H9 (cell line): ENCODE data around the gene ROBO4. TPM values are rescaled to one million over a fixed set of nuclear protein-coding genes. Genes with fewer than 3 reads are reported as not detected.

Experiments
- DNase-seq: peaks from one replicate; pipeline ENCODE4 v3.0.0-alpha.2; 2017
- H2AFZ ChIP-seq: one replicate; pipeline ENCODE4 v1.6.1; 2013; ENCODE audit warnings: mild to moderate bottlenecking, low read length, control low read depth, moderate library complexity
- H2AK5ac ChIP-seq: 2 replicates; pipeline ENCODE4 v1.6.1; 2013; ENCODE audit warnings: low read length, control low read depth, mixed read lengths; ENCODE audit not compliant: insufficient read length
- H2BK120ac ChIP-seq: one replicate; pipeline ENCODE4 v1.6.1; 2013; ENCODE audit warnings: low read depth, mild to moderate bottlenecking, low read length, control low read depth, inconsistent platforms; ENCODE audit not compliant: poor library complexity, severe bottlenecking
- H2BK12ac ChIP-seq: 2 replicates; pipeline ENCODE4 v1.6.1; 2013; ENCODE audit warnings: low read length, control low read depth, mixed read lengths, low read depth; ENCODE audit not compliant: insufficient read length
- H2BK15ac ChIP-seq: 2 replicates; pipeline ENCODE4 v1.6.1; 2013; ENCODE audit warnings: low read depth, low read length, control low read depth
- H2BK20ac ChIP-seq: one replicate; pipeline ENCODE4 v1.6.1; 2013; ENCODE audit warnings: low read depth, mild to moderate bottlenecking, low read length, control low read depth, inconsistent platforms; ENCODE audit not compliant: poor library complexity, severe bottlenecking
- H2BK5ac ChIP-seq: 2 replicates; pipeline ENCODE4 v1.6.1; 2013; ENCODE audit warnings: low read length, control low read depth, mixed read lengths; ENCODE audit not compliant: insufficient read length
- H3K14ac ChIP-seq: 2 replicates; pipeline ENCODE4 v1.6.1; 2013; ENCODE audit warnings: low read length, control low read depth; ENCODE audit not compliant: insufficient read depth
- H3K18ac ChIP-seq: 2 replicates; pipeline ENCODE4 v1.6.1; 2013; ENCODE audit warnings: low read depth, mild to moderate bottlenecking, mixed read lengths, low read length, control low read depth; ENCODE audit not compliant: insufficient read length
- H3K23ac ChIP-seq: 2 replicates; pipeline ENCODE4 v1.6.1; 2013; ENCODE audit warnings: low read length, control low read depth, mixed read lengths, low read depth; ENCODE audit not compliant: insufficient read length
- H3K23me2 ChIP-seq: 2 replicates; pipeline ENCODE4 v1.6.1; 2013; ENCODE audit warnings: low read depth, mild to moderate bottlenecking, mixed read lengths, low read length, control low read depth; ENCODE audit not compliant: insufficient read length, poor library complexity, severe bottlenecking
- H3K27ac ChIP-seq: 2 replicates; pipeline ENCODE4 v1.5.1; 2013; ENCODE audit warnings: low read length, control low read depth, mixed read lengths, low read depth; ENCODE audit not compliant: insufficient read length
- H3K27me3 ChIP-seq: 2 replicates; pipeline ENCODE4 v1.6.1; 2013; ENCODE audit warnings: low read length, control low read depth, inconsistent platforms; ENCODE audit not compliant: insufficient read depth
- H3K4ac ChIP-seq: 2 replicates; pipeline ENCODE4 v1.6.1; 2013; ENCODE audit warnings: low read depth, mild to moderate bottlenecking, control low read depth, inconsistent platforms, low read length, moderate library complexity
- H3K4me1 ChIP-seq: 2 replicates; pipeline ENCODE4 v1.6.1; 2013; ENCODE audit warnings: low read length, control low read depth, inconsistent platforms; ENCODE audit not compliant: insufficient read depth
- H3K4me2 ChIP-seq: 2 replicates; pipeline ENCODE4 v1.6.1; 2013; ENCODE audit warnings: low read length, control low read depth, mixed read lengths; ENCODE audit not compliant: insufficient read length, insufficient read depth
- H3K56ac ChIP-seq: 2 replicates; pipeline ENCODE4 v1.6.1; 2013; ENCODE audit warnings: low read depth, mild to moderate bottlenecking, mixed read lengths, low read length, control low read depth; ENCODE audit not compliant: insufficient read length
- H3K79me1 ChIP-seq: 2 replicates; pipeline ENCODE4 v1.6.1; 2013; ENCODE audit warnings: low read depth, mild to moderate bottlenecking, moderate library complexity, low read length, control low read depth, inconsistent platforms; ENCODE audit not compliant: insufficient read depth, poor library complexity, severe bottlenecking
- H3K79me2 ChIP-seq: 2 replicates; pipeline ENCODE4 v1.6.1; 2013; ENCODE audit warnings: low read length, control low read depth, inconsistent platforms; ENCODE audit not compliant: insufficient read depth
- H3K9ac ChIP-seq: 2 replicates; pipeline ENCODE4 v1.6.1; 2013; ENCODE audit warnings: low read length, control low read depth, mixed read lengths; ENCODE audit not compliant: insufficient read length; ENCODE audit errors: extremely low read depth
- H3K9me3 ChIP-seq: one replicate; pipeline ENCODE4 v1.6.1; 2013; ENCODE audit warnings: low read depth, low read length, inconsistent platforms; ENCODE audit not compliant: control insufficient read depth
- H3T11ph ChIP-seq: one replicate; pipeline ENCODE4 v1.6.1; 2013; ENCODE audit warnings: mild to moderate bottlenecking, low read length, control low read depth, inconsistent platforms
- H4K20me1 ChIP-seq: one replicate; pipeline ENCODE4 v1.6.1; 2013; ENCODE audit not compliant: control insufficient read depth, insufficient read length, insufficient read depth
- H4K5ac ChIP-seq: 2 replicates; pipeline ENCODE4 v1.6.1; 2013; ENCODE audit warnings: low read depth, mild to moderate bottlenecking, mixed read lengths, low read length, control low read depth; ENCODE audit not compliant: insufficient read length
- H4K8ac ChIP-seq: replicated peaks from 2 replicates; pipeline ENCODE4 v1.6.1; 2013; ENCODE audit warnings: low read length, control low read depth, mixed read lengths, low read depth; ENCODE audit not compliant: insufficient read length
- H4K91ac ChIP-seq: 2 replicates; pipeline ENCODE4 v1.6.1; 2013; ENCODE audit warnings: low read depth, mild to moderate bottlenecking, moderate library complexity, mixed read lengths, low read length, control low read depth; ENCODE audit not compliant: insufficient read length
- H3K27ac Mint-ChIP-seq, 3 experiments: 2 replicates in 2 of 3; 3 replicates in 1 of 3; pipeline ENCODE4 v1.8.0; 2020 to 2021; ENCODE audit warnings: mixed read lengths in 3 of 3, mild to moderate bottlenecking in 1 of 3, moderate library complexity in 1 of 3
- H3K27me3 Mint-ChIP-seq: 2 replicates; pipeline ENCODE4 v1.8.0; 2021; ENCODE audit warnings: low read depth, mild to moderate bottlenecking, moderate library complexity, mixed read lengths
- H3K36me3 Mint-ChIP-seq, 3 experiments: 2 replicates in 2 of 3; 3 replicates in 1 of 3; pipeline ENCODE4 v1.8.0; 2020 to 2021; ENCODE audit warnings: low read depth in 3 of 3, mixed read lengths in 3 of 3; ENCODE audit not compliant: insufficient read depth in 1 of 3
- H3K4me1 Mint-ChIP-seq, 2 experiments: 2 replicates each; pipeline ENCODE4 v1.8.0; 2020; ENCODE audit warnings: mixed read lengths in 2 of 2
- H3K4me3 Mint-ChIP-seq, 2 experiments: 2 replicates in 1 of 2; 3 replicates in 1 of 2; pipeline ENCODE4 v1.8.0; 2020 to 2021; ENCODE audit warnings: mild to moderate bottlenecking in 2 of 2, mixed read lengths in 2 of 2, moderate library complexity in 1 of 2
- H3K9me3 Mint-ChIP-seq, 2 experiments: 2 replicates in 1 of 2; 3 replicates in 1 of 2; pipeline ENCODE4 v1.8.0; 2020; ENCODE audit warnings: mild to moderate bottlenecking in 2 of 2, mixed read lengths in 2 of 2, moderate library complexity in 1 of 2
- CTCF ChIP-seq: fragments of 200-600 bp; sonication (generic); conservative IDR thresholded peaks from 3 replicates; pipeline ENCODE4 v1.8.0; 2021; ENCODE audit warnings: antibody characterized with exemption, mild to moderate bottlenecking
- WGBS: extraction: QIAGEN DNeasy Blood & Tissue Kit; methylation state at CpG from one replicate; pipeline ENCODE4 v1.1.7; 2013; ENCODE audit warnings: missing lambda C conversion rate, low lambda C conversion rate, mixed read lengths; ENCODE audit not compliant: insufficient read length; ENCODE audit errors: extremely low coverage; 5-methylcytosine and 5-hydroxymethylcytosine counted together
- total RNA-seq: library from RNA; stranded (reverse); gene quantifications from 2 replicates; pipeline ENCODE4 v1.2.1, GENCODE V29; 2021

ROBO4 gene
- total RNA-seq, 1 experiment from 2014 or later = not detected

- H3K79me2 ChIP-seq = no peaks in the 10 kb centered on the region
- H3K14ac ChIP-seq = no peak overlapping the region
- no peak overlapping the region for H2AFZ ChIP-seq
- no peak overlapping the region for H3K27ac Mint-ChIP-seq
- no peak overlapping the region for H2AK5ac ChIP-seq
- TF ChIP-seq CTCF = no peak
- H3K4me2 ChIP-seq = no peak overlapping the region
- H3K23me2 ChIP-seq = no peaks in the 10 kb centered on the region
- no peaks in the 10 kb centered on the region for H3K36me3 Mint-ChIP-seq
- no peak overlapping the region for H4K8ac ChIP-seq
- H2BK5ac ChIP-seq = no peak overlapping the region
- no peak overlapping the region for H3K4ac ChIP-seq
- H3K27me3 Mint-ChIP-seq = peaks cover 29% of the 10 kb centered on the region
- no peak overlapping the region for H4K5ac ChIP-seq
- no peaks in the 10 kb centered on the region; the same call in 1 of the 2 replicates for H3K27me3 ChIP-seq
- WGBS = no CpG with 5 or more reads among the region's 3 CpGs
- no peak overlapping the region for H2BK12ac ChIP-seq
- H3K27ac ChIP-seq = no peak overlapping the region
- H3K4me1 Mint-ChIP-seq = 0 out of 4 replicates have a peak, but pooled peaks cover 0 to 2% of the 10 kb centered on the region in 2 experiments
- H3K79me1 ChIP-seq = no peaks in the 10 kb centered on the region
- no peak overlapping the region for H3T11ph ChIP-seq
- H3K4me3 Mint-ChIP-seq = no peak overlapping the region
- no peak overlapping the region for H3K56ac ChIP-seq
- H2BK15ac ChIP-seq = no peak overlapping the region
- H3K4me1 ChIP-seq = no peaks in the 10 kb centered on the region
- no peak overlapping the region for H2BK120ac ChIP-seq
- DNase-seq = no peak
- H3K18ac ChIP-seq = no peak overlapping the region
- H4K91ac ChIP-seq = no peak overlapping the region
- H3K9ac ChIP-seq = no peak overlapping the region
- H4K20me1 ChIP-seq = no peaks in the 10 kb centered on the region
- H3K9me3 Mint-ChIP-seq = no peaks in the 10 kb centered on the region
- no peak overlapping the region for H2BK20ac ChIP-seq
- H3K9me3 ChIP-seq = no peaks in the 10 kb centered on the region
- H3K23ac ChIP-seq = no peak overlapping the region
Observed at GRCh38 chr11:124887667-124888013, 10.0 kb downstream of the ROBO4 start.
